Measurements from ENCODE around the gene TEKT5. TPM values are rescaled to one million over a fixed set of nuclear protein-coding genes. Genes with fewer than 3 reads are reported as not detected.
"Not testable (repeated sequence)": the region's sequence is repeated elsewhere in the genome, so short reads cannot be mapped to it uniquely, and the experiment has no call there.

TEKT5 gene
- total RNA-seq, 4 donors from 2014 or later: 3.0 TPM; not detected in 3

DNA sequence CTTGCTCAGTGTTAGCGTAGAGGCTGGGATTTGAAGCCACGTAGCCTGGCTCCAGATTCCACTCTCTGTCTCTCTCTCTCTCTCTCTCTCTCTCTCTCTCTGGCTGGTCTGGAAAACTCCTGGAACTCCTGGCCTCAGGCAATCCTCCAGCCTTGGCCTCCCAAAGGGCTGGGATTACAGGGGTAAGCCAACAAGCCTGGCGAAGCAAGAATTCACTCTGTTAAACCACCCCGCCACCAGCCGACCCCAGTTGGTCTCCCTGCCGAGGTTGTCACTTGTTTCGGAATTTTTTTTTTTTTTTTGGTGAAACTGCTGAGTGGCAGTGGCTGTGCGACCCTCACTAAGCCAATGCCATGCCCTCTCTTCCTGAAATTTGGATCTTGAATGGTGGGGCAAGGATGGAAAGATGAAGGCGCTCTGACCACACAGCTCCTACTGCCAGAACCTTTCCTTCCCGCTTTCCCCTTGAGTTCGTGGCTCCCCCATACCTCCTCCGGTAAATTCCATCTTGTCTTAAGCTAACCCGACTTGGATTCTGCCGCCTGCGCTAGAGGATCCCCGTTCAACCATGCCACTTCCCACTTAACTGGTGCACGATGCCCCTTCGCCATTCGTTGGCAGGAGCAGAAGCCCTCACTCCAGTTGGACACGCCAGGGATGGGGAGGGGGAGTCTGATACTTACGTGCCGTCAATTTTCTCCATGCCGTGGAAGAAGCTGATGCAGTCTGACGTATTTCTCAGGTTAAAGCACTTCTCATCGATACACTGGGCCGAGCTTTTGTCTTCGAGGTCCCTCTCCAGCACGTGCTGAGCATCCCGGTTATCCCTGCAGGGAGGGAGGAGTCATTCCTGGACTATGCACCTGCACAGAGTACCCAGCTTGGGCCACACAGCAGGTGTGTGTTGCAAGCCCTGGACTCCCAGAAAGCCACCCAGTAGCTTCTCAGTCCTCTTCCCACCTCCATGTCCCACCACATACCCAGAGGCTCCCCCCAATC, 13.1 kb downstream of the TEKT5 start:
- no peaks in the 10 kb centered on the region for H3K9me3 ChIP-seq
- H3K36me3 ChIP-seq: no peaks in the 10 kb centered on the region
- H3K4me3 ChIP-seq (replicated peaks in 1 of 3): no peak overlapping the region
- H3K27me3 ChIP-seq: no peaks in the 10 kb centered on the region
- intact Hi-C loops (cut with DNase I): no loop called here
- no peaks in the 10 kb centered on the region for H3K4me1 ChIP-seq
- 85 to 89% methylated on average over 29 of the region's 29 CpGs for WGBS, 2 donors
- H3K27ac ChIP-seq: no peak overlapping the region
- no peak for DNase-seq
- TF ChIP-seq POLR2A (IDR thresholded peaks at IDR 0.05): no peak

DNA sequence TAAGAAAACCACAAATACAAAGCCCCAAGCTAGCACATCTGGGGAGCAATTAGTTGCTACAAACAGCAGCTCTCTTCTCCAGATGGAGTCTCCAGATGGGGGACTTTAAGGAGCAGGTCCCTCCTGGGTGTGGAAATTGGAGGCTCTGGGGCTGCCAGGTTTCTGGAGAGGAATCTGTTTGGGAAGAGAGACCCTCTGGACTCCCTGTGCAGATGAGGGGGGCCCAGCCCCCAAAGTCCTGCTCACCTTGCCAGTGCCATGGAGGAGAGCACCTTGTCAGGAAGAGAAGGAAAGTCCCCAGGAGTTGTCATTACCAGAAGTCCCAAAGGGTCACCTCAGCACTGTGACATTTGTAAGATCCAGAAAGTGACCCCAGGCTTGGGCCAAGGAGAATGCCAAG, 14.8 kb downstream of the TEKT5 start:
- no peaks in the 10 kb centered on the region for H3K27me3 ChIP-seq
- H3K4me1 ChIP-seq: no peaks in the 10 kb centered on the region
- no peaks in the 10 kb centered on the region for H3K36me3 ChIP-seq
- TF ChIP-seq POLR2A (IDR thresholded peaks at IDR 0.05): no peak
- TF ChIP-seq, protein P1, sequence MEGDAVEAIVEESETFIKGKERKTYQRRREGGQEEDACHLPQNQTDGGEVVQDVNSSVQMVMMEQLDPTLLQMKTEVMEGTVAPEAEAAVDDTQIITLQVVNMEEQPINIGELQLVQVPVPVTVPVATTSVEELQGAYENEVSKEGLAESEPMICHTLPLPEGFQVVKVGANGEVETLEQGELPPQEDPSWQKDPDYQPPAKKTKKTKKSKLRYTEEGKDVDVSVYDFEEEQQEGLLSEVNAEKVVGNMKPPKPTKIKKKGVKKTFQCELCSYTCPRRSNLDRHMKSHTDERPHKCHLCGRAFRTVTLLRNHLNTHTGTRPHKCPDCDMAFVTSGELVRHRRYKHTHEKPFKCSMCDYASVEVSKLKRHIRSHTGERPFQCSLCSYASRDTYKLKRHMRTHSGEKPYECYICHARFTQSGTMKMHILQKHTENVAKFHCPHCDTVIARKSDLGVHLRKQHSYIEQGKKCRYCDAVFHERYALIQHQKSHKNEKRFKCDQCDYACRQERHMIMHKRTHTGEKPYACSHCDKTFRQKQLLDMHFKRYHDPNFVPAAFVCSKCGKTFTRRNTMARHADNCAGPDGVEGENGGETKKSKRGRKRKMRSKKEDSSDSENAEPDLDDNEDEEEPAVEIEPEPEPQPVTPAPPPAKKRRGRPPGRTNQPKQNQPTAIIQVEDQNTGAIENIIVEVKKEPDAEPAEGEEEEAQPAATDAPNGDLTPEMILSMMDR (IDR thresholded peaks at IDR 0.05): no peak
- intact Hi-C loops (cut with DNase I): no loop called here
- no peak for DNase-seq
- no peak overlapping the region for H3K27ac ChIP-seq
- no peaks in the 10 kb centered on the region for H3K9me3 ChIP-seq
- no peak overlapping the region for H3K4me3 ChIP-seq (replicated peaks in 1 of 3)

DNA sequence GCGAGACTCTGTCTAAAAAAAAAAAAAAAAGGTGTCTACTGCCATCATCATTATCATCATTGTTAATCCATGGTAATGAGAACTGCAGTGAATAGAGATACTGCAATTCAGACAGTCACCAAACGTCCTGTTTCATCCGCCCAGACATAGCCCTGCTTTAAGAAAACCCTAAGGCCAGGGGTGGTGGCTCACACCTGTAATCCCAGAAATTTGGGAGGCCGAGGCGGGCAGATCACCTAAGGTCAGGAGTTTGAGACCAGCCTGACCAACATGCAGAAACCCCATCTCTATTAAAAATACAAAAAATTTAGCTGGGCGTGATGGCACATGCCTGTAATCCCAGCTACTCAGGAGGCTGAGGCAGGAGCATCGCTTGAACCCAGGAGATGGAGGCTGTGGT, 15.3 kb downstream of the TEKT5 start:
- H3K9me3 ChIP-seq; H3K4me1 ChIP-seq; H3K27me3 ChIP-seq; H3K27ac ChIP-seq; DNase-seq; intact Hi-C loops (cut with DNase I); H3K36me3 ChIP-seq; H3K4me3 ChIP-seq (replicated peaks in 1 of 3): not testable (repeated sequence)
- 93 to 94% methylated on average over 7 of the region's 7 CpGs for WGBS, 2 donors

DNA sequence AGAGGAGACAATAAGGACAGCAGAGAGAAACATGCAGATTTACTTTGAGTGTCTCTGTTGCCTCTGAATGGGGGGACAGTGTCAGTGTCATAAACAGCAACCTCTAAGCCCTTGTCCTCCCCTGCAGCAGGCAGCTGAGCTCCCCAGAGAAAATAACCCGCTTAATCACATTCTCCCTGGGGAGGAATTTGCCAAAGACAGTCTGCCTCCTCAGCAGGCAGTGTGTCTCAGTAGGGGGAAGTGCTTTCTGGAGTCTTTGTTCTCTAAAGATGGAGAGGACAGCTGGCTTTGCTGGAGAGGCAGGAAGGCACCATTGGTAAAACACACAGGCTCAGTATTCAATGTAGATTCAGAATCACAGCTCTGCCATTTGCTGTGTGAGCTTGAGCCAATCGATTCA, 16.1 kb downstream of the TEKT5 start:
- no peaks in the 10 kb centered on the region for H3K27me3 ChIP-seq
- TF ChIP-seq POLR2A (IDR thresholded peaks at IDR 0.05): no peak
- TF ChIP-seq, protein P1 (IDR thresholded peaks at IDR 0.05): no peak
- WGBS, 2 donors: 49 to 69% methylated on average over 2 of the region's 2 CpGs
- no peak for DNase-seq
- intact Hi-C loops (cut with DNase I): no loop called here
- no peak overlapping the region for H3K4me3 ChIP-seq (replicated peaks in 1 of 3)
- no peaks in the 10 kb centered on the region for H3K9me3 ChIP-seq
- no peaks in the 10 kb centered on the region for H3K36me3 ChIP-seq
- no peak overlapping the region for H3K27ac ChIP-seq
- no peaks in the 10 kb centered on the region for H3K4me1 ChIP-seq

DNA sequence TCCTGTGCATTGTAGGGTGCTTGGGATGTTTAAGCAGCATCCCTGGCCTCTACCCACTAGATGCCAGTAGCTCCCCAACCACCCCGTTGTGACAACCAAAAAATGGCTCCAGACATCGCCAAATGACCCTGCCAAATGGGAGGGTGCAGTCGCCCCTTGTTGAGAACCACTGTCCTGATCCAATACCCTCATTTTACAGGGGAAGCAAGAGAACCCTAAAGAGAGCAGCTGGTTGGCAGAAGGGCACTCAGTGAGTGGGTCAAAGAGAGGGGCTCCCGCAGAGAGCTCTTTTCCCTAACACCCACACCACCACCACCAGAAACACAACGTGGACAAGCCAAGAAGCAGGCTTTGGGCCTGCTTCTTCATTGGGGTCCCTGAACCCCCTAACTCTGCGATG, 18.4 kb downstream of the TEKT5 start:
- H3K27me3 ChIP-seq: no peaks in the 10 kb centered on the region
- DNase-seq: no peak
- WGBS, 2 donors: 97% methylated on average over 5 to 6 of the region's 6 CpGs
- H3K27ac ChIP-seq: no peak overlapping the region
- TF ChIP-seq POLR2A (IDR thresholded peaks at IDR 0.05): no peak
- TF ChIP-seq, protein P1 (IDR thresholded peaks at IDR 0.05): no peak
- intact Hi-C loops (cut with DNase I): no loop called here
- H3K4me1 ChIP-seq: no peaks in the 10 kb centered on the region
- no peak overlapping the region for H3K4me3 ChIP-seq (replicated peaks in 1 of 3)
- H3K9me3 ChIP-seq: no peaks in the 10 kb centered on the region
- H3K36me3 ChIP-seq: no peaks in the 10 kb centered on the region

DNA sequence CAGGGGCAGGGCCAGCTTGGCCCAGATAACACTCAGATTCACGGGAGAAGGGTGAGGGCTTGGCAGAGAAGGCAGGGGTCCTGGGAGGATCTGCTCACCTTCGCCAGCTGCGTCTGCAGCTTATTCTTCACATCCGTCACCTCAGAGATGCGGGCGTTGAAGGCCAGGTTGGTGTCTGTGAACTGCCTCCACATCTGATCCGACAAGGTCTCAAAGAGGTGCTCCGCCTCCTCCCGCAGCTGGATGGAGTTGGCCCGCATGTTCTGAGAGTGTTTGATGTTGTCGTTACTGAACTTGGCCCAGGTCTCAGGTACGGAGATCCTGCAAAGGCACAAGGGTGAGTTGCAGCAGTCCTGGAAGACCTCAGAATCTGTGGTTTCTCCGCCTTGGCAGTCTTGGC, 18.9 kb downstream of the TEKT5 start:
- intact Hi-C loops (cut with DNase I): no loop called here
- Histone ChIP-seq H3K27ac (no peak overlapping the region), H3K4me1 (no peaks in the 10 kb centered on the region), H3K4me3 (replicated peaks in 1 of 3) (no peak overlapping the region), H3K27me3 (no peaks in the 10 kb centered on the region), H3K36me3 (no peaks in the 10 kb centered on the region), H3K9me3 (no peaks in the 10 kb centered on the region)
- TF ChIP-seq, protein P1 (IDR thresholded peaks at IDR 0.05): no peak
- TF ChIP-seq POLR2A (IDR thresholded peaks at IDR 0.05): no peak
- no peak for DNase-seq
- WGBS, 2 donors: 92 to 93% methylated on average over 12 to 13 of the region's 13 CpGs
